Measurements from ENCODE around the gene ARRDC1. TPM values are rescaled to one million over a fixed set of nuclear protein-coding genes. Genes with fewer than 3 reads are reported as not detected.

Gene ARRDC1
- total RNA-seq, 1 donor from 2014 or later, result 12.9 TPM

DNA sequence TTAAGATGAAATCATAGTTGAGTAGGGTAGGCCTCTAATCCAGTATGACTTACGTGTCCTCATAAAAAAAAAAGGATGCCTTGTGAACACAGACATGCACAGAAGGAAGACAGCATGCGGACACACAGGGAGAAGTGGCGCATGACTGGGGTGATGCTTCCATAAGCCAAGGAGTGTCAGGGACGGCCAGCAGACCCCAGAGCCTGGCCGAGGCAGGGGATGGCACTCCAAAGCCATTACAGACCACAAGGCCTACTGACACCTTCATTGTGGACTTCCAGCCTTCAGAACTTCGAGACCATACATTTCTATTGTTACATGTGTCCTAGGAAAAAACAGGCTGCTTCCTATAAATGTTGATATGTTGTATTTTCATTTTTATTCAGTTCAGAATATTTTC, 33.2 kb downstream of the ARRDC1 start:
- no peak for DNase-seq (ENCODE audit: low spot score)
- H3K4me1 Mint-ChIP-seq, result no peaks in the 10 kb centered on the region
- Histone ChIP-seq H3K4me2 (no peak overlapping the region), H3K27ac (no peak overlapping the region), H2AFZ (replicated peaks) (no peak overlapping the region), H3K4me1 (no peaks in the 10 kb centered on the region), H3K36me3 (no peaks in the 10 kb centered on the region), H3K9me3 (ENCODE audit: low read depth) (no peaks in the 10 kb centered on the region), H4K20me1 (ENCODE audit: low read depth) (peaks cover 81% of the 10 kb centered on the region), H3F3A (ENCODE audit: low read depth) (no peaks in the 10 kb centered on the region), H3K79me2 (ENCODE audit: low read depth) (peaks cover 100% of the 10 kb centered on the region), H3K27me3 (no peaks in the 10 kb centered on the region), H3K9ac (no peak overlapping the region), H3K4me3 (no peak overlapping the region)
- H3K27ac Mint-ChIP-seq, result no peak overlapping the region
- H3K27me3 Mint-ChIP-seq (ENCODE audit: insufficient read depth, low read depth), result peaks cover 4% of the 10 kb centered on the region
- no peak overlapping the region for H3K4me3 Mint-ChIP-seq
- peaks cover 37% of the 10 kb centered on the region for H3K36me3 Mint-ChIP-seq
- no peak for TF ChIP-seq CTCF (IDR thresholded peaks at IDR 0.05)
- TF ChIP-seq EZH2 (IDR thresholded peaks at IDR 0.05), result no peak
- TF ChIP-seq EZH2phosphoT487 (IDR thresholded peaks at IDR 0.05), result no peak
- peaks cover 15% of the 10 kb centered on the region for H3K9me3 Mint-ChIP-seq

GRCh38 chr9:137639303-137640051, 34.0 kb downstream of the ARRDC1 start:
- peaks cover 100% of the 10 kb centered on the region for H3K79me2 ChIP-seq (ENCODE audit: low read depth)
- no peak for DNase-seq (ENCODE audit: low spot score)

GRCh38 chr9:137640862-137641261, 35.4 kb downstream of the ARRDC1 start:
- Mint-ChIP-seq H3K4me1 (no peaks in the 10 kb centered on the region), H3K4me3 (no peak overlapping the region), H3K27ac (no peak overlapping the region), H3K9me3 (peaks cover 15% of the 10 kb centered on the region), H3K36me3 (peaks cover 43% of the 10 kb centered on the region), H3K27me3 (ENCODE audit: insufficient read depth, low read depth) (peaks cover 2% of the 10 kb centered on the region)
- no peak overlapping the region for H3K4me3 ChIP-seq
- no peaks in the 10 kb centered on the region for H3F3A ChIP-seq (ENCODE audit: low read depth)
- H3K36me3 ChIP-seq, result no peaks in the 10 kb centered on the region
- no peak overlapping the region for H3K9ac ChIP-seq
- H3K4me2 ChIP-seq, result no peak overlapping the region
- no peaks in the 10 kb centered on the region for H3K27me3 ChIP-seq
- H3K9me3 ChIP-seq (ENCODE audit: low read depth), result no peaks in the 10 kb centered on the region
- peaks cover 94% of the 10 kb centered on the region for H4K20me1 ChIP-seq (ENCODE audit: low read depth)
- no peak for TF ChIP-seq EZH2phosphoT487 (IDR thresholded peaks at IDR 0.05)
- no peak for TF ChIP-seq EZH2 (IDR thresholded peaks at IDR 0.05)
- TF ChIP-seq CTCF (IDR thresholded peaks at IDR 0.05), result no peak
- no peak overlapping the region for H2AFZ ChIP-seq (replicated peaks)
- no peak for DNase-seq (ENCODE audit: low spot score)
- H3K79me2 ChIP-seq (ENCODE audit: low read depth), result peaks cover 100% of the 10 kb centered on the region
- H3K27ac ChIP-seq, result no peak overlapping the region
- no peaks in the 10 kb centered on the region for H3K4me1 ChIP-seq

More at GRCh38 chr9:137639303-137640051, 34.0 kb downstream of the ARRDC1 start:
- H3K27me3 Mint-ChIP-seq (ENCODE audit: insufficient read depth, low read depth), result peaks cover 2% of the 10 kb centered on the region
- H3K4me3 Mint-ChIP-seq, result no peak overlapping the region
- Histone ChIP-seq H2AFZ (replicated peaks) (no peak overlapping the region), H3K27ac (no peak overlapping the region), H3K4me3 (no peak overlapping the region), H3K36me3 (no peaks in the 10 kb centered on the region), H3K9me3 (ENCODE audit: low read depth) (no peaks in the 10 kb centered on the region), H3K4me1 (no peaks in the 10 kb centered on the region), H3K27me3 (no peaks in the 10 kb centered on the region), H3K9ac (no peak overlapping the region), H4K20me1 (ENCODE audit: low read depth) (peaks cover 82% of the 10 kb centered on the region), H3F3A (ENCODE audit: low read depth) (no peaks in the 10 kb centered on the region), H3K4me2 (no peak overlapping the region)
- peaks cover 15% of the 10 kb centered on the region for H3K9me3 Mint-ChIP-seq
- H3K4me1 Mint-ChIP-seq, result no peaks in the 10 kb centered on the region
- H3K27ac Mint-ChIP-seq, result no peak overlapping the region
- peaks cover 40% of the 10 kb centered on the region for H3K36me3 Mint-ChIP-seq
- TF ChIP-seq CTCF (IDR thresholded peaks at IDR 0.05) (no peak), EZH2phosphoT487 (IDR thresholded peaks at IDR 0.05) (no peak), EZH2 (IDR thresholded peaks at IDR 0.05) (no peak)
